NCI-H446 (cell line): ENCODE measurements around the gene LCOR.

ENCODE experiments used
- DNase-seq, 2 experiments: peaks; one replicate each; lab custom pipeline; 2025; lab: John Stamatoyannopoulos, UW

Gene LCOR

GRCh38 chr10:97012470-97012869, 180.4 kb downstream of the LCOR start:
- no peak for DNase-seq

GRCh38 chr10:97013568-97013967, 181.5 kb downstream of the LCOR start:
- no peak for DNase-seq

GRCh38 chr10:97013983-97014382, 181.9 kb downstream of the LCOR start:
- no peak for DNase-seq

GRCh38 chr10:97015240-97015639, 183.1 kb downstream of the LCOR start:
- DNase-seq, result no peak

- no peak for DNase-seq
Measured at GRCh38 chr10:97016728-97017473, 184.8 kb downstream of the LCOR start.

- DNase-seq, result no peak
Measured at GRCh38 chr10:97017474-97017903, 185.4 kb downstream of the LCOR start.

- no peak for DNase-seq
Measured at GRCh38 chr10:97018251-97019212, 186.4 kb downstream of the LCOR start.

- no peak for DNase-seq
Measured at GRCh38 chr10:97019213-97019844, 187.2 kb downstream of the LCOR start.

- DNase-seq, result no peak
Measured at GRCh38 chr10:97020452-97021400, 188.6 kb downstream of the LCOR start.

- no peak for DNase-seq
Measured at GRCh38 chr10:97022616-97023015, 190.5 kb downstream of the LCOR start.

- DNase-seq, result no peak
Measured at GRCh38 chr10:97023401-97024167, 191.5 kb downstream of the LCOR start.

- DNase-seq, result no peak
Measured at GRCh38 chr10:97024168-97025073, 192.3 kb downstream of the LCOR start.

- peak in 1 of 2 experiments; percentile 45 for DNase-seq
Measured at GRCh38 chr10:97025613-97026242, 193.6 kb downstream of the LCOR start.

- no peak for DNase-seq
Measured at GRCh38 chr10:97028126-97028831, 196.2 kb downstream of the LCOR start.

GRCh38 chr10:97028832-97029178, 196.7 kb downstream of the LCOR start:
- no peak for DNase-seq

GRCh38 chr10:97029271-97029670, 197.2 kb downstream of the LCOR start:
- no peak for DNase-seq

GRCh38 chr10:97030894-97031293, 198.8 kb downstream of the LCOR start:
- no peak for DNase-seq

GRCh38 chr10:97031459-97031858, 199.4 kb downstream of the LCOR start:
- no peak for DNase-seq
